DND-41 (cell line): ENCODE data around the gene PSMG3.

ENCODE experiments used
- ATAC-seq: fragments of 200-7000 bp; cut with Tn5 transposase; 3 replicates; pipeline ENCODE4 v1.9.1; 2021; ENCODE audit warnings: low read depth; ENCODE audit not compliant: insufficient read depth
- DNase-seq: peaks from one replicate; pipeline ENCODE4 v3.0.0-alpha.2; 2020
- H2AFZ ChIP-seq: 2 replicates; pipeline ENCODE4 v1.6.0; 2012; ENCODE audit warnings: low read depth, low read length
- H3K27ac ChIP-seq: 2 replicates; pipeline ENCODE4 v1.5.1; 2012; ENCODE audit warnings: low read length, inconsistent platforms
- H3K27me3 ChIP-seq: fragments of 200-600 bp; sonication (generic); 2 replicates; pipeline ENCODE4 v1.6.0; 2012; ENCODE audit warnings: low read length, mild to moderate bottlenecking, inconsistent platforms; ENCODE audit not compliant: insufficient read depth, poor library complexity
- H3K36me3 ChIP-seq: 2 replicates; pipeline ENCODE4 v1.5.1; 2012; ENCODE audit warnings: low read length, inconsistent platforms; ENCODE audit not compliant: insufficient read depth
- H3K4me1 ChIP-seq: 2 replicates; pipeline ENCODE4 v1.5.1; 2012; ENCODE audit warnings: mild to moderate bottlenecking, low read length; ENCODE audit not compliant: insufficient read depth
- H3K4me2 ChIP-seq: 2 replicates; pipeline ENCODE4 v1.6.0; 2012; ENCODE audit warnings: mild to moderate bottlenecking, moderate library complexity, low read length, inconsistent platforms; ENCODE audit not compliant: insufficient read depth
- H3K4me3 ChIP-seq, 2 experiments: fragments of 200-600 bp in 1 of 2; shearing (Covaris generic) in 1 of 2; 2 replicates each; pipeline ENCODE4 v1.5.1; 2012 to 2016; ENCODE audit warnings: inconsistent platforms in 2 of 2, low read length in 2 of 2, mild to moderate bottlenecking in 2 of 2, low read depth in 1 of 2, moderate library complexity in 1 of 2
- H3K79me2 ChIP-seq: 2 replicates; pipeline ENCODE4 v1.6.0; 2012; ENCODE audit warnings: low read length, inconsistent platforms; ENCODE audit not compliant: insufficient read depth
- H3K9ac ChIP-seq: 2 replicates; pipeline ENCODE4 v1.6.0; 2012; ENCODE audit warnings: low read depth, mild to moderate bottlenecking, inconsistent platforms, low read length, moderate library complexity
- H3K9me3 ChIP-seq: 2 replicates; pipeline ENCODE4 v1.5.1; 2012; ENCODE audit warnings: low read length, moderate library complexity, mild to moderate bottlenecking, inconsistent platforms; ENCODE audit not compliant: insufficient read depth, severe bottlenecking
- H4K20me1 ChIP-seq: 2 replicates; pipeline ENCODE4 v1.6.0; 2012; ENCODE audit warnings: low read length; ENCODE audit not compliant: insufficient read depth
- CTCF ChIP-seq: IDR thresholded peaks from 2 replicates; pipeline ENCODE4 v1.5.1; 2012; ENCODE audit warnings: borderline replicate concordance, low read length, moderate library complexity, mild to moderate bottlenecking; ENCODE audit not compliant: poor library complexity, severe bottlenecking; ENCODE audit errors: extremely low read depth
- EZH2 ChIP-seq: IDR thresholded peaks from 3 replicates; pipeline ENCODE4 v1.6.1; 2012; ENCODE audit warnings: borderline replicate concordance, low read depth, mild to moderate bottlenecking, moderate library complexity, low read length, inconsistent platforms; ENCODE audit not compliant: severe bottlenecking

PSMG3 gene

GRCh38 chr7:1580422-1581030 lies 10.7 kb upstream of the PSMG3 start:
- Histone ChIP-seq H3K27me3 (no peaks in the 10 kb centered on the region), H3K4me1 (peaks cover 18% of the 10 kb centered on the region), H3K9ac (no peak overlapping the region; the same call in 1 of the 2 replicates), H3K27ac (peak overlapping the region; percentile 22; the same call in 1 of the 2 replicates), H2AFZ (no peak overlapping the region), H3K9me3 (no peaks in the 10 kb centered on the region), H3K79me2 (no peaks in the 10 kb centered on the region), H3K36me3 (no peaks in the 10 kb centered on the region), H4K20me1 (no peaks in the 10 kb centered on the region), H3K4me3 (no peak overlapping the region), H3K4me2 (no peak overlapping the region)
- DNase-seq: no peak
- TF ChIP-seq CTCF: no peak
- TF ChIP-seq EZH2: no peak
- no peak for ATAC-seq

- no peaks in the 10 kb centered on the region for H4K20me1 ChIP-seq
- H3K27me3 ChIP-seq: no peaks in the 10 kb centered on the region
- no peak overlapping the region for H3K4me3 ChIP-seq
- no peaks in the 10 kb centered on the region for H3K36me3 ChIP-seq
- TF ChIP-seq CTCF (peak; percentile 97), EZH2 (no peak)
- H2AFZ ChIP-seq: peak overlapping the region; percentile 1
- ATAC-seq (peak; percentile 97), DNase-seq (peak; percentile 78)
- H3K27ac ChIP-seq: peak overlapping the region; percentile 22
- H3K9ac ChIP-seq: peak overlapping the region; percentile 10
- peaks cover 18% of the 10 kb centered on the region for H3K4me1 ChIP-seq
- no peaks in the 10 kb centered on the region for H3K79me2 ChIP-seq
- no peaks in the 10 kb centered on the region for H3K9me3 ChIP-seq
- H3K4me2 ChIP-seq: peak overlapping the region; percentile 42
Observed at GRCh38 chr7:1579481-1580421, 9.9 kb upstream of the PSMG3 start.

GRCh38 chr7:1578513-1578912 lies 8.7 kb upstream of the PSMG3 start:
- Histone ChIP-seq H4K20me1 (no peaks in the 10 kb centered on the region), H3K27me3 (no peaks in the 10 kb centered on the region), H3K9ac (no peak overlapping the region), H3K9me3 (no peaks in the 10 kb centered on the region), H3K27ac (no peak overlapping the region), H3K4me1 (peaks cover 18% of the 10 kb centered on the region), H3K4me3 (no peak overlapping the region), H2AFZ (no peak overlapping the region), H3K4me2 (no peak overlapping the region), H3K79me2 (no peaks in the 10 kb centered on the region), H3K36me3 (no peaks in the 10 kb centered on the region)
- ATAC-seq (no peak), DNase-seq (no peak)
- no peak for TF ChIP-seq EZH2
- TF ChIP-seq CTCF: no peak
